OCI-LY7 (cell line): ENCODE measurements around the gene HID1. TPM values are rescaled to one million over a fixed set of nuclear protein-coding genes. Genes with fewer than 3 reads are reported as not detected.

Experiments
- BruUV-seq: library from RNA; stranded (reverse); fragments of 400-500 nt; replicated peaks from 2 replicates; lab custom pipeline; 2021; lab: Mats Ljungman, UMichigan
- CTCF ChIA-PET: fragments of 300-600 bp; sonication (Branson Sonifier 250); formaldehyde crosslinking; loops from one replicate; lab custom pipeline; 2022; ENCODE audit warnings: antibody characterized with exemption; ENCODE audit not compliant: unreplicated experiment; lab: Charles Lee
- POLR2A ChIA-PET: fragments of 300-600 bp; sonication (Branson Sonifier 250); formaldehyde crosslinking; loops from one replicate; lab custom pipeline; 2022; ENCODE audit warnings: antibody characterized with exemption; lab: Charles Lee
- DNase-seq: peaks from one replicate; pipeline ENCODE4 v3.0.0-alpha.2; 2015; ENCODE audit warnings: low spot score
- H2AFZ ChIP-seq: fragments of 200-600 bp; sonication (generic), shearing (Covaris generic); 2 replicates; pipeline ENCODE4 v1.6.1; 2014; ENCODE audit warnings: mild to moderate bottlenecking, antibody characterized with exemption, low read length, moderate library complexity
- H3K27ac ChIP-seq: fragments of 200-600 bp; sonication (generic); 2 replicates; pipeline ENCODE4 v1.5.1; 2014; ENCODE audit warnings: mixed run types, low read depth, mild to moderate bottlenecking, moderate library complexity, low read length, inconsistent platforms; ENCODE audit not compliant: poor library complexity, severe bottlenecking
- H3K36me3 ChIP-seq: fragments of 200-600 bp; sonication (generic); 2 replicates; pipeline ENCODE4 v1.6.1; 2014; ENCODE audit warnings: mild to moderate bottlenecking, antibody characterized with exemption, low read length, moderate library complexity, mixed read lengths; ENCODE audit not compliant: insufficient read depth
- H3K4me1 ChIP-seq: fragments of 200-600 bp; sonication (generic); 2 replicates; pipeline ENCODE4 v1.5.1; 2014; ENCODE audit warnings: mild to moderate bottlenecking, low read length; ENCODE audit not compliant: insufficient read depth, poor library complexity, severe bottlenecking
- H3K4me2 ChIP-seq: fragments of 200-600 bp; sonication (generic); 2 replicates; pipeline ENCODE4 v1.6.1; 2014; ENCODE audit warnings: mild to moderate bottlenecking, low read length
- H3K4me3 ChIP-seq: fragments of 200-600 bp; sonication (generic); 2 replicates; pipeline ENCODE4 v1.5.1; 2014; ENCODE audit warnings: mild to moderate bottlenecking, low read depth, low read length; ENCODE audit not compliant: poor library complexity, severe bottlenecking
- H3K79me2 ChIP-seq: fragments of 200-600 bp; sonication (generic); 2 replicates; pipeline ENCODE4 v1.6.1; 2016; ENCODE audit warnings: low read depth, mild to moderate bottlenecking, low read length, moderate library complexity, mixed read lengths; ENCODE audit not compliant: insufficient read depth
- H3K9me2 ChIP-seq: fragments of 200-600 bp; sonication (generic); 2 replicates; pipeline ENCODE4 v1.6.1; 2016; ENCODE audit warnings: mild to moderate bottlenecking, low read length, mixed read lengths; ENCODE audit not compliant: insufficient read depth
- H3K9me3 ChIP-seq: fragments of 200-600 bp; sonication (generic); 2 replicates; pipeline ENCODE4 v1.6.1; 2014; ENCODE audit warnings: mild to moderate bottlenecking, mixed run types, low read length, mixed read lengths
- H4K20me1 ChIP-seq: fragments of 200-600 bp; sonication (generic); 2 replicates; pipeline ENCODE4 v1.6.1; 2014; ENCODE audit warnings: mild to moderate bottlenecking, antibody characterized with exemption, low read length, moderate library complexity, mixed read lengths; ENCODE audit not compliant: insufficient read depth
- EZH2phosphoT487 ChIP-seq: fragments of 200-600 bp; sonication (generic); IDR thresholded peaks from 2 replicates; pipeline ENCODE4 v1.6.1; 2018; ENCODE audit warnings: low read depth, borderline replicate concordance, mild to moderate bottlenecking, mixed run types, antibody characterized with exemption, low read length, moderate library complexity, mixed read lengths
- intact Hi-C: fragments of 100-400 bp; cut with micrococcal nuclease; formaldehyde crosslinking; loops from one replicate; pipeline ENCODE4 v1.10.0; 2022; ENCODE audit not compliant: unreplicated experiment
- total RNA-seq, 2 experiments: library from RNA; depleted of rRNA in 1 of 2; stranded (reverse); fragments of >200 nt in 1 of 2; shearing (Covaris generic) in 1 of 2; gene quantifications; 2 replicates each; pipeline ENCODE4 v1.2.3, GENCODE V29; 2014 to 2022
- TF ChIP-seq, protein P1 (sequence below): fragments of 200-600 bp; sonication (generic); conservative IDR thresholded peaks from 2 replicates; pipeline ENCODE4 v1.5.1; 2014; ENCODE audit warnings: mild to moderate bottlenecking, antibody characterized with exemption, low read length, moderate library complexity, mixed read lengths

Gene HID1
- total RNA-seq, 2 experiments from 2014 or later, result 0.35 to 8.5 TPM

- POLR2A ChIA-PET, result interaction anchor here (0.6 kb wide), 1 partner anchor 201 kb away, joined by 3 read pairs; no protein-coding TSS in a partner anchor
- H2AFZ ChIP-seq, result 0 out of 2 replicates have a peak overlapping the region, but pooled peaks have one; percentile 21
- no peak overlapping the region for H3K4me3 ChIP-seq
- TF ChIP-seq EZH2phosphoT487, result no peak
- TF ChIP-seq, protein P1, sequence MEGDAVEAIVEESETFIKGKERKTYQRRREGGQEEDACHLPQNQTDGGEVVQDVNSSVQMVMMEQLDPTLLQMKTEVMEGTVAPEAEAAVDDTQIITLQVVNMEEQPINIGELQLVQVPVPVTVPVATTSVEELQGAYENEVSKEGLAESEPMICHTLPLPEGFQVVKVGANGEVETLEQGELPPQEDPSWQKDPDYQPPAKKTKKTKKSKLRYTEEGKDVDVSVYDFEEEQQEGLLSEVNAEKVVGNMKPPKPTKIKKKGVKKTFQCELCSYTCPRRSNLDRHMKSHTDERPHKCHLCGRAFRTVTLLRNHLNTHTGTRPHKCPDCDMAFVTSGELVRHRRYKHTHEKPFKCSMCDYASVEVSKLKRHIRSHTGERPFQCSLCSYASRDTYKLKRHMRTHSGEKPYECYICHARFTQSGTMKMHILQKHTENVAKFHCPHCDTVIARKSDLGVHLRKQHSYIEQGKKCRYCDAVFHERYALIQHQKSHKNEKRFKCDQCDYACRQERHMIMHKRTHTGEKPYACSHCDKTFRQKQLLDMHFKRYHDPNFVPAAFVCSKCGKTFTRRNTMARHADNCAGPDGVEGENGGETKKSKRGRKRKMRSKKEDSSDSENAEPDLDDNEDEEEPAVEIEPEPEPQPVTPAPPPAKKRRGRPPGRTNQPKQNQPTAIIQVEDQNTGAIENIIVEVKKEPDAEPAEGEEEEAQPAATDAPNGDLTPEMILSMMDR, result no peak
- no peaks in the 10 kb centered on the region for H3K36me3 ChIP-seq
- BruUV-seq, result no TSS peak
- intact Hi-C loops, result no loop called here
- H3K9me3 ChIP-seq, result no peaks in the 10 kb centered on the region
- H3K27ac ChIP-seq, result no peak overlapping the region
- CTCF ChIA-PET, result interaction anchor here (1.4 kb wide), 1 partner anchor 22 kb away, joined by 4 read pairs; no protein-coding TSS in a partner anchor
- DNase-seq, result no peak
- no peaks in the 10 kb centered on the region for H4K20me1 ChIP-seq
- H3K9me2 ChIP-seq, result no peaks in the 10 kb centered on the region
- H3K4me2 ChIP-seq, result 0 out of 2 replicates have a peak overlapping the region, but pooled peaks have one; percentile 15
- H3K4me1 ChIP-seq, result peaks cover 5% of the 10 kb centered on the region
- no peaks in the 10 kb centered on the region for H3K79me2 ChIP-seq
Observed at GRCh38 chr17:74939534-74939933, 33.0 kb downstream of the HID1 start.

GRCh38 chr17:74938194-74938950, 34.2 kb downstream of the HID1 start:
- Histone ChIP-seq H4K20me1 (no peaks in the 10 kb centered on the region), H3K79me2 (no peaks in the 10 kb centered on the region), H3K27ac (no peak overlapping the region), H3K4me2 (no peak overlapping the region), H3K36me3 (no peaks in the 10 kb centered on the region), H3K4me3 (no peak overlapping the region), H2AFZ (no peak overlapping the region), H3K4me1 (peaks cover 5% of the 10 kb centered on the region), H3K9me2 (no peaks in the 10 kb centered on the region), H3K9me3 (no peaks in the 10 kb centered on the region)
- DNase-seq, result peak; percentile 15
- intact Hi-C loops, result no loop called here
- POLR2A ChIA-PET, result interaction anchor here (0.5 to 0.6 kb wide), 5 partner anchors 12 to 1044 kb away, joined by 3 to 5 read pairs (median 3); no protein-coding TSS in a partner anchor
- no peak for TF ChIP-seq EZH2phosphoT487
- TF ChIP-seq, protein P1, result no peak
- CTCF ChIA-PET, result interaction anchor here (0.5 to 1.4 kb wide), 2 partner anchors 23 to 155 kb away, joined by 3 to 4 read pairs; no protein-coding TSS in a partner anchor
- BruUV-seq, result no TSS peak
